GM19043 (cell line): ENCODE results near the gene ARHGAP25.

Experiments used
- ATAC-seq: cut with Tn5 transposase; IDR thresholded peaks from one replicate; pipeline ENCODE4 v1.9.1; 2021; ENCODE audit warnings: low read depth; ENCODE audit not compliant: unreplicated experiment

Gene ARHGAP25

DNA sequence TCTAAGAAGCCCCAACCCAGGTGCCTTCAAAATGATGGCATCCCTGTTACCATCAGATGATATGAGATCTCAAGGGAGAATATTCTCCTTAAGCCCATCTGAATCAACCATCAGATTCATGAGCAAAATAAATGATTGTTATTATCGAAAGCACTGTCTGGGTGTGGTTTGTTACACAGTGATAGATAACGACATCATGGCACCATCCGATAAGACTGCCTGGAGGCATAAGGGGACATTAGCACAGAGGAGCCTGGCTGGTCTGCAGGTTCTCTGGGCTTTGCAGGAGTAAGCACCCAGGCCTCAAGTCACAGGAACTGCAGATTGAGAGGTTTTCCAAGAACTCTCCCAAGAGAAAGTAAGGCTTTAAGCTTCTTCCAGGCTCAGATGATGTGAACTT is 120.9 kb downstream of the ARHGAP25 start:
- no peak for ATAC-seq

DNA sequence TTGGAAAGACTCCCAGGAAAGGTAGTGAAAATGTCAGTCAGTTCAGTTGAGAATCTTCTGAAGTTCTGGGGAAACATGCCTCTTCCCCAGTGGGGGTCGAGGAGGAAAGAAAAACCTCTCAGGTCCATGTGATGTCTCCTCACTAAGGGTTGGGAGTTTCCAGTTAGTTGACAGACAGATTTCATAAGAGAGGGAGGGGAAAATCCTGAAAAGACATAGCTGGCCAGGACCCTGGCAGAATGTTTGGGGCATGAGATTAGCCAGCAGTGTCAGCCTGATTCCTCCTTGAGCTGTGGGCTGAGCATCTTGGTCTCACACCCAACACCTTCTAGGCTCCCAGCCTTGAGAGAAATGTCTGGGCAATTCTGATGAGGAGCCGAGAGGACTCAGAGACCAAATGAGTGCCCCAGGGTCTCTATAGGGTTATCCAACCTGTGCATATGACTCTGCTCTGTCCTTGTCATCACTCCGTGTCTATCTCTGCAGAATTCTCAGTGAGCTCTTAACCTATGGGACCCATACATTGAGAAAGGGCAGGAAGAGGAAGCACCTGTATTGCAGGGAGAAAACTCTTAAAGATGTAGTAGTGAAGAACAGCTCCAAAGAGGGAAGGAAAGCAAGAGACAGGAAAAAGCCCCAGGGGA is 122.7 kb downstream of the ARHGAP25 start:
- no peak for ATAC-seq

GRCh38 chr2:68857855-68858456 is 123.3 kb downstream of the ARHGAP25 start:
- no peak for ATAC-seq

GRCh38 chr2:68860111-68860510 is 125.5 kb downstream of the ARHGAP25 start:
- no peak for ATAC-seq

DNA sequence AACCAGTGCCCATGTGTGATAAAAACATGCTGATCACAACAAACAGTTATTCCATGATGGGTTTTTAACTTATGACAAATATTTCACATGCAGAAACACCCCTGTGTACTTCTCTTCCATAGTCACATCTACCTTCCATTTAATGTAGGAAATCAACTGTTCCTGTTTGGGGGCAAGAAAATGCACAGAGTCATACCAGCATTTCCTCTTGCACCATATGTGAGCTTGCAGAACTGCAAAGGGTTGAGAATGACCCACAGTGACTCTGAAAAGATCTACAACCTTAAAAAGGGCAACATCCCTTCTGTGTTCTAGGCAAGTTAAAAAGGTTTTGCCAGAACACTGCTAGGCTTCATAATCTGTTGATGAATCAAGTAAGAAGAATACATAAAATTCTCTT is 126.7 kb downstream of the ARHGAP25 start:
- no peak for ATAC-seq

- no peak for ATAC-seq
Observed at GRCh38 chr2:68862889-68863288, 128.3 kb downstream of the ARHGAP25 start.

DNA sequence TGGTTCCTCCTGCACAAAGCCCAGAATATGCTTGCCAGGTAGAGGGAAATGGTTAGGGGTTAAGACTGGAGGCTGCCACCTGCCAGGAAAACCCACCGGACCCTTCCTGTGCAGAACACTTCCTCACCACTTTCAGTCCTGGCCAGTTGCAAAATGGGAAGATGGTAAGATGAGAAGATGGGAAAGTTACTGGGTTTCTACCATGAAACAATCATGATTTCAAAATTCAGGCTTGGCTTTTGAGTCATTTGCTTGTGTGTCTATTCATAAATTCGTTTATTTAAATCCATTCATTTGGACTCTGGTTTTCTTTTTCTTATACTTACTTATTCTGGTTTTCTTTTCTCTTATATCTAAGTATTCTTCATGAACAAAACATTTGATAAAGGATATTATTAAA is 129.4 kb downstream of the ARHGAP25 start:
- ATAC-seq = no peak

GRCh38 chr2:68865108-68865507 is 130.5 kb downstream of the ARHGAP25 start:
- ATAC-seq = no peak

DNA sequence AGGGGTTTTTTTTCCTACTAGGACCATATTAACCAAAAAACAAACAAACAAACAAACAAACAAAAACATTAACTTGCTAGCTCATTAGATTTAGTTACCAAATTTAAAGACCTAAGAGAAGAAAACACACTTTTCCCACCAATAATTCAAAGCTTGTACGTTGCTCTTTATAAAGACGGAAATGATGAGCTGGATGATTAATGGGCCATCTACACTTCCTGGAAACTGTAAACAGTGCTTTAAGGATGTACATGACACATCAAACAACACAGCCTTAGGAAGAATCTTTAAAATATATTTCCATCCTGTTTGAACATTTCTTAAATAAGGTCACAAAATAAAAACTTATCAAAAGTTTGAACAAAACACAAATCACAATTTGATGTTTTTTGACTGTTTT is 135.6 kb downstream of the ARHGAP25 start:
- no peak for ATAC-seq

GRCh38 chr2:68871159-68871764 is 136.7 kb downstream of the ARHGAP25 start, which contains the start of gene BMP10:
TSS of gene BMP10 (minus strand) at chr2:68871397. CDS start at chr2:68871358, 39 bp downstream.
- no peak for ATAC-seq
